GM13977 (cell line): ENCODE measurements around the gene KL.

ENCODE experiments used
- DNase-seq: peaks from one replicate; pipeline ENCODE4 v3.0.0; 2012; ENCODE audit warnings: low spot score
- CTCF ChIP-seq: IDR thresholded peaks from 2 replicates; pipeline ENCODE4 v1.5.1; 2012; ENCODE audit warnings: mild to moderate bottlenecking, control low read depth; ENCODE audit not compliant: insufficient read depth; ENCODE audit errors: extremely low read depth, missing control alignments
- in situ Hi-C: fragments of 300-500 bp; cut with MboI; formaldehyde crosslinking; loops from one replicate; pipeline ENCODE4 v1.12.0; 2022; ENCODE audit warnings: low sequenced_read_pairs, low pct_unique_long_range_greater_than_20kb, mixed read lengths, inconsistent platforms; ENCODE audit not compliant: unreplicated experiment

Gene KL

GRCh38 chr13:32976056-32976805 is 40.0 kb upstream of the KL start:
- no peak for DNase-seq
- in situ Hi-C loops, result no loop called here
- no peak for TF ChIP-seq CTCF

- no peak for DNase-seq
- TF ChIP-seq CTCF, result no peak
- in situ Hi-C loops, result no loop called here
Observed at GRCh38 chr13:32976912-32977311, 39.3 kb upstream of the KL start.

GRCh38 chr13:32977321-32977720 is 38.9 kb upstream of the KL start:
- in situ Hi-C loops, result no loop called here
- no peak for TF ChIP-seq CTCF
- DNase-seq, result no peak

- no peak for DNase-seq
- in situ Hi-C loops, result no loop called here
- no peak for TF ChIP-seq CTCF
Observed at GRCh38 chr13:32978278-32978677, 37.9 kb upstream of the KL start.

GRCh38 chr13:32983058-32983457 is 33.2 kb upstream of the KL start:
- TF ChIP-seq CTCF, result no peak
- in situ Hi-C loops, result no loop called here
- no peak for DNase-seq

GRCh38 chr13:32984857-32985626 is 31.2 kb upstream of the KL start:
- DNase-seq, result no peak

More at GRCh38 chr13:32984857-32985626, 31.2 kb upstream of the KL start:
- TF ChIP-seq CTCF, result no peak
- in situ Hi-C loops, result no loop called here
